GM10266 (cell line): ENCODE measurements around the gene AEBP1.

Experiments
- DNase-seq: peaks from one replicate; pipeline ENCODE4 v3.0.0; 2012; ENCODE audit errors: extremely low spot score
- TF ChIP-seq, protein P1 (sequence below): IDR thresholded peaks from 2 replicates; pipeline ENCODE4 v1.5.1; 2012; ENCODE audit warnings: mild to moderate bottlenecking, low read depth; ENCODE audit not compliant: control insufficient read depth, insufficient read depth; ENCODE audit errors: missing control alignments

AEBP1 gene

DNA sequence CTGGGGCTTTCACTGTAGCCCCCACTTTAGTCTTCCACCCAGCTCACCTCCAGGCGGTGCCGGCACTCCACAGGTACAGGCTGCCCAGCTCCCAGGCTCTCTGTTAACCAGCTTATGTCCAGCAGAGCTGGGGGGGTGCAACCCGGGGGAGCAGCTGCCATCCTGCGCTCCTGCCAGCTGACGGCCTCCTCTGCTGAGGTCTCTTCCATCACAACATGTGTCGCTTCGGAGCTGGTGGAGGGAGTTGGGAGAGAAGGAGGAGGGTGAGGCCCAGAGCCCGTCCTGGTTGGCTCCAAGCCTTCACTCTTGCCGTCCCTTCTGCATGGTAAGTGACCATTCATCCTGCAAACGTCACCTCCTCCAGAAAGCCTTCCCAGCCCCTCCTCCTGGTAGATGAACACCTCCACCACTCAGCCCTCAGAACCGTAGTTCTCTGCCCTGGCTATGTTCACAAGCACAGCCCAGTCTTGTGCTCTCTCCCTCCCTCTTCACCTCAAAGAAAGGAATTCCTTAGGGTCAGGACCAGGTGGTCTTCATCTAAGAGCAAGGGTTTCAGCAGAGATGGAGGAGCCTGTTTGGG lies 23.4 kb upstream of the AEBP1 start:
- TF ChIP-seq, protein P1, sequence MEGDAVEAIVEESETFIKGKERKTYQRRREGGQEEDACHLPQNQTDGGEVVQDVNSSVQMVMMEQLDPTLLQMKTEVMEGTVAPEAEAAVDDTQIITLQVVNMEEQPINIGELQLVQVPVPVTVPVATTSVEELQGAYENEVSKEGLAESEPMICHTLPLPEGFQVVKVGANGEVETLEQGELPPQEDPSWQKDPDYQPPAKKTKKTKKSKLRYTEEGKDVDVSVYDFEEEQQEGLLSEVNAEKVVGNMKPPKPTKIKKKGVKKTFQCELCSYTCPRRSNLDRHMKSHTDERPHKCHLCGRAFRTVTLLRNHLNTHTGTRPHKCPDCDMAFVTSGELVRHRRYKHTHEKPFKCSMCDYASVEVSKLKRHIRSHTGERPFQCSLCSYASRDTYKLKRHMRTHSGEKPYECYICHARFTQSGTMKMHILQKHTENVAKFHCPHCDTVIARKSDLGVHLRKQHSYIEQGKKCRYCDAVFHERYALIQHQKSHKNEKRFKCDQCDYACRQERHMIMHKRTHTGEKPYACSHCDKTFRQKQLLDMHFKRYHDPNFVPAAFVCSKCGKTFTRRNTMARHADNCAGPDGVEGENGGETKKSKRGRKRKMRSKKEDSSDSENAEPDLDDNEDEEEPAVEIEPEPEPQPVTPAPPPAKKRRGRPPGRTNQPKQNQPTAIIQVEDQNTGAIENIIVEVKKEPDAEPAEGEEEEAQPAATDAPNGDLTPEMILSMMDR: no peak
- DNase-seq: no peak

DNA sequence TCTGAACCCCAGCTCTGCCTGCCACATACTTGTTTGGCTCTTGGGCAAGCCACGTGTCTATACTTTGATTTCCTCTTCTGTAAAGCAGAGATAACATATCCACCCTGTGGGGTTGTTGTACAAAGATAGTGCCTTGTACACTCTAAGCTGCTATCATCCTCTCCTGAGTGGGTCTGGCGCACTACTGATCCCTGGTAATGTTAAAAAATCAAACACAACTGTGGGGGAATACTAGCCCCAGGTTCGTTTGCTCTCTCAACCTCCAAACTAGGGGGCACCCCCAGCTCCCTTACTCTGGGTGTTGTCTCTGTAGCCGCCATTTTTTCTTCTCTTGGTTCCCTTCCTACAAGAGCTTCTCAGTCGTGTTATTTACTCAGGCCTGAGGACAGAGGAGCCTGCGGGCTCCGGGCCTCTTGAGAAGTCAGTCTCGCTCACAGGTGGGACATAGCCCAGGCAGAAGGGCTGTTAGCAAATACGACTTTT lies 22.8 kb upstream of the AEBP1 start:
- DNase-seq: peak; percentile 66
- TF ChIP-seq, protein P1: peak; percentile 9

DNA sequence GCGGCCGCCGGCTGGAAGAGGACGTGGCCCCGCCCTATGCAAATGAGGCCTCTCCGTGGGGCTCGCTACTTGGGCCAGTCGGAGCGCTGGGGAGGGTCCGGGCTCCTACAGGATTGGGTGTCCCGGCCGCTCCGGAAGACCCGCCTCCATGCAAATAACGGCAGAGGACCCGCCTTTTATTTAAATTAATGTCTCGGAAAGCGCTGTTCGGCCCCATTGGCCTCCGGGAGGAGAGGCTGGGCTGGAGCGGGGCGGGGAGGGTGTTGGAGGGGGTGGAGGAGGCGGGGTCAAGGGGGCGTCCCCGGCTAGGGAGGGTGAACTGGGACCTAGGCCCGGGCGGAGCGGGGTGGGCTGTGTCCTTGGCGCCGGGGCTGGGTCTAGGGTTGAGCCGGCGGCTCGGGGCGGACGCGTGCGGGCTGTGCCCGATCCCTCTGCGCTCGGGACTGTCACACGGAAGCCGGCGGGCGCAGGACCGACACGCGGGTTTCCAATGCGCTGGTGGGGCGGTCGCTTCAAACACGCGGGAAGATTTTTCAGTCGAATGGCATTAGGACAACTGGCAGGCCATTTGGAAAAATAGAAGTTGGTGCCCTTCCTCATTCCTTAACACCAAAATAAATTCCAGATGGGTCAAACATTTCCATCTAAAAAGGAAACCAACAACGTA lies 21.5 kb upstream of the AEBP1 start:
- peak; percentile 98 for DNase-seq
- TF ChIP-seq, protein P1: no peak

DNA sequence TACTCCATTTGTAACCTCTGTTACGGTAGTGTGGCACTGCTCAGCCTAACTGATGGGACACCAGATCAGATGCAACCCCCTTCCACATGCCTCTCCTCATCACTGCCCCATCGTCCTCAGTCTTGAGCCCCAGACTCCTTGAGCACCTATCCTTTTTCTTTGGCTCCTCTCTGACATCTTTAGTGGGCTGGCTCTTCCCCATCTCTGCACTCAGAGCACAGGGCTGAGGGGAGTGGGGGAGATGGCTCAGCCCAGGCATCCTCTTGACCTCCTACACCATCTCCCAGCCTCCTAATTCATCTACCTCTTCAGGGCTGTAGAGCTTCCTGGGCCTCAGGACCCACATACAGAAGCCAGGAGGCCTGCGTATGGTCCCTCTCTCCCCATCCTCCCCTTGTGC lies 20.3 kb upstream of the AEBP1 start:
- TF ChIP-seq, protein P1: no peak
- DNase-seq: no peak

DNA sequence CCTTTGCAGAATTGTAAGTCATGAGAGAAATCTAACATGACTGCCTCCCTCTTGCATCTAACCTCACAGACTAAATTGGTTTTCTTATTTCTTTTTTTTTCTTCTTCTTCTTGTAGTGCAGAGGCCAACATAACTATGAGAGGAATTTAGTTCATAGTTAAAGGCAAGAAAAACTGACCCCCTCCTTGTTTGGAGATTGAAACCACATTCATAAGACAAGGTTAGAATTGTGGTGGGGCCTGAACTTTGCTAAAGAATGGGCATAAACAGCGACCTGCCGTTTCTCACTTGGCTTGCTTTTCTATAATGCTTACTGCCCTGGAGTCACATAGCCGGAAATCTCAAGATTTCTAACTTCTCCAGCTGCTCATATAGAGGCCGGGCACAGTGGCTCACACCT lies 19.4 kb upstream of the AEBP1 start:
- TF ChIP-seq, protein P1: no peak
- DNase-seq: no peak

DNA sequence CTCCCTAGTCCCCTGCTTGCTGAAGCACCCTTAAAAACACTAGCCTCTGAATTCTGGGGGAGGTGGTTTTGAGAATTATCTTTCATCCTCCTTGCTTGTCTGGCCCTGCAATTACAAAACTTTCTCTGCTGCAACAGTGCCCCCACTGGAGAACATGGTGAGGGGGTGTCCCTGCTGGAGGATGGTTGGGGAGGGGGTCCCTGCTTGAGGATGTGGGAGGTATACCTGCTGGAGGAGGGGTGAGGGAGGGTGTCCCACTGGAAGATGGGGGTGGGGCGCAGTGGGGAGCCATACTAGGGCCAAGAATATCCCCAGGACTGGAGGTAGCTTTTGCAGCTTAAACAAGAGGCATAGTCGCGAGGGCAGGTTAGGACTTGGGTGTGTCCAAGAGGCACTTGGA lies 18.6 kb upstream of the AEBP1 start:
- TF ChIP-seq, protein P1: no peak
- DNase-seq: no peak

DNA sequence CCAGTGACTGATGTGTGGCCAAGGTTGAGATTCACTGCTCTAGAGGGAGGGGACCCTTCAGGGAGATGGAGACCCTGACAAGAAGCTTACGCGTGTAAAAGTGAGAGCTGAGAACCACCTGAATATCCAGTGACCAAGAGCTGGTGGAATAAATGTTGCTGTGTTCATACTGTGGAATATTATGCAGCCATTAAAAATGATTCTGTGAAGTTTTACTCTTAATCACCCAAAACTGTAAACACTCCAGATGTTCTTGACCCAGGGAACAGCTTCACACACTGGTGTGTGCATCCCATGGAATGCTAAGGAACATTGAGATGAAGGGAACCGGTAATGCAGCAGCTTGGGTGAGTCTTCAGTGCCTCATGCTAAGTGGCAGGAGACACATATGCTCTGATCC lies 17.5 kb upstream of the AEBP1 start:
- DNase-seq: no peak
- TF ChIP-seq, protein P1: no peak
